IMR-90 (cell line): ENCODE measurements around the gene CFAP119. TPM values are rescaled to one million over a fixed set of nuclear protein-coding genes. Genes with fewer than 3 reads are reported as not detected.

Experiments
- ATAC-seq: fragments of 200-7000 bp; cut with Tn5 transposase; 2 replicates; pipeline ENCODE4 v1.9.1; 2020; ENCODE audit warnings: low read depth, mild to moderate bottlenecking, moderate library complexity
- BruUV-seq: library from RNA; stranded (reverse); fragments of 400-500 nt; replicated peaks from 2 replicates; lab custom pipeline; 2021; lab: Mats Ljungman, UMichigan
- CTCF ChIA-PET: fragments of 300-600 bp; formaldehyde crosslinking; extraction: SDS; loops from one replicate; lab custom pipeline; 2021; ENCODE audit warnings: antibody characterized with exemption; lab: Yijun Ruan, JAX
- POLR2A ChIA-PET: fragments of 300-600 bp; sonication (Branson Sonifier 250); formaldehyde crosslinking; loops from one replicate; lab custom pipeline; 2022; ENCODE audit warnings: antibody characterized with exemption; ENCODE audit not compliant: unreplicated experiment; lab: Charles Lee
- DNase-seq: peaks from one replicate; pipeline ENCODE4 v3.0.0; 2013
- H2AFZ ChIP-seq: replicated peaks from 2 replicates; pipeline ENCODE3; 2013; ENCODE audit warnings: low read length, mild to moderate bottlenecking; ENCODE audit not compliant: poor library complexity
- H2AK5ac ChIP-seq: 2 replicates; pipeline ENCODE4 v1.6.1; 2013; ENCODE audit warnings: low read depth, low read length, inconsistent platforms
- H2AK9ac ChIP-seq: replicated peaks from 2 replicates; pipeline ENCODE3; 2013; ENCODE audit warnings: mild to moderate bottlenecking, low read depth, low read length, moderate library complexity; ENCODE audit not compliant: poor library complexity
- H2BK120ac ChIP-seq: 2 replicates; pipeline ENCODE4 v1.6.1; 2013; ENCODE audit warnings: low read depth, low read length, inconsistent platforms
- H2BK15ac ChIP-seq: 3 replicates; pipeline ENCODE4 v1.6.1; 2013; ENCODE audit warnings: low read depth, low read length, inconsistent platforms
- H2BK20ac ChIP-seq: 2 replicates; pipeline ENCODE4 v1.6.1; 2013; ENCODE audit warnings: low read depth, mild to moderate bottlenecking, inconsistent platforms, low read length, moderate library complexity
- H2BK5ac ChIP-seq: 2 replicates; pipeline ENCODE4 v1.6.1; 2013; ENCODE audit warnings: mild to moderate bottlenecking, low read depth, low read length, inconsistent platforms; ENCODE audit not compliant: poor library complexity, severe bottlenecking
- H3K14ac ChIP-seq: replicated peaks from 2 replicates; pipeline ENCODE4 v1.6.1; 2013; ENCODE audit warnings: low read depth, low read length, inconsistent platforms
- H3K18ac ChIP-seq: 2 replicates; pipeline ENCODE4 v1.6.1; 2013; ENCODE audit warnings: low read depth, low read length, control low read depth
- H3K23ac ChIP-seq: 2 replicates; pipeline ENCODE4 v1.6.1; 2013; ENCODE audit warnings: low read depth, low read length, inconsistent platforms
- H3K27ac ChIP-seq: 2 replicates; pipeline ENCODE4 v1.5.1; 2013; ENCODE audit warnings: mild to moderate bottlenecking, control low read depth, low read length; ENCODE audit not compliant: insufficient read depth
- H3K27me3 ChIP-seq: 2 replicates; pipeline ENCODE4 v1.6.1; 2013; ENCODE audit warnings: low read length; ENCODE audit not compliant: control insufficient read depth, insufficient read depth
- H3K36me3 ChIP-seq: 2 replicates; pipeline ENCODE4 v1.6.1; 2013; ENCODE audit warnings: low read length, mixed read lengths; ENCODE audit not compliant: control insufficient read depth, insufficient read depth
- H3K4ac ChIP-seq: 2 replicates; pipeline ENCODE4 v1.6.1; 2013; ENCODE audit warnings: low read depth, low read length, inconsistent platforms
- H3K4me1 ChIP-seq: 2 replicates; pipeline ENCODE4 v1.6.1; 2013; ENCODE audit warnings: low read length, mixed read lengths; ENCODE audit not compliant: control insufficient read depth, insufficient read depth
- H3K4me2 ChIP-seq: 2 replicates; pipeline ENCODE4 v1.6.1; 2013; ENCODE audit warnings: low read depth, mild to moderate bottlenecking, control low read depth, low read length, moderate library complexity
- H3K4me3 ChIP-seq: 2 replicates; pipeline ENCODE4 v1.5.1; 2013; ENCODE audit warnings: low read depth, mild to moderate bottlenecking, control low read depth, low read length, moderate library complexity; ENCODE audit not compliant: insufficient read depth
- H3K56ac ChIP-seq: 2 replicates; pipeline ENCODE4 v1.6.1; 2013; ENCODE audit warnings: low read length, inconsistent platforms; ENCODE audit not compliant: insufficient read depth; ENCODE audit errors: extremely low read depth
- H3K79me1 ChIP-seq, 2 experiments: 2 replicates each; pipeline ENCODE4 v1.6.1; 2013; ENCODE audit warnings: low read length in 2 of 2, inconsistent platforms in 1 of 2, low read depth in 1 of 2
- H3K9ac ChIP-seq: 2 replicates; pipeline ENCODE4 v1.6.1; 2013; ENCODE audit warnings: low read depth, low read length, control low read depth
- H3K9me1 ChIP-seq: 2 replicates; pipeline ENCODE4 v1.6.1; 2013; ENCODE audit warnings: low read length, inconsistent platforms; ENCODE audit not compliant: insufficient read depth
- H3K9me3 ChIP-seq: 2 replicates; pipeline ENCODE4 v1.6.1; 2013; ENCODE audit warnings: low read length; ENCODE audit not compliant: control insufficient read depth, insufficient read depth
- H4K20me1 ChIP-seq: 2 replicates; pipeline ENCODE4 v1.6.1; 2013; ENCODE audit warnings: low read length, inconsistent platforms; ENCODE audit not compliant: insufficient read depth
- H4K5ac ChIP-seq: 2 replicates; pipeline ENCODE4 v1.6.1; 2013; ENCODE audit warnings: mild to moderate bottlenecking, low read depth, low read length, control low read depth
- H4K8ac ChIP-seq, 2 experiments: 2 replicates each; pipeline ENCODE4 v1.6.1; 2013; ENCODE audit warnings: low read depth in 2 of 2, low read length in 2 of 2, control low read depth in 1 of 2, inconsistent platforms in 1 of 2
- H4K91ac ChIP-seq: 2 replicates; pipeline ENCODE4 v1.6.1; 2013; ENCODE audit warnings: low read depth, low read length, inconsistent platforms; ENCODE audit not compliant: insufficient read depth
- BHLHE40 ChIP-seq: fragments of 150-350 bp; IDR thresholded peaks from 2 replicates; pipeline ENCODE4 v1.6.1; 2016; ENCODE audit warnings: mild to moderate bottlenecking, low read depth, low read length
- CEBPB ChIP-seq: IDR thresholded peaks from 2 replicates; pipeline ENCODE4 v1.6.1; 2012; ENCODE audit warnings: low read depth, low read length, improper control_type of control experiment
- FOS ChIP-seq: fragments of 150-350 bp; IDR thresholded peaks from 2 replicates; pipeline ENCODE4 v1.6.1; 2016; ENCODE audit warnings: low read depth, low read length
- MAFK ChIP-seq: IDR thresholded peaks from 2 replicates; pipeline ENCODE4 v1.6.1; 2012; ENCODE audit warnings: low read depth, low read length, improper control_type of control experiment
- MAZ ChIP-seq: IDR thresholded peaks from 2 replicates; pipeline ENCODE4 v1.6.1; 2012; ENCODE audit warnings: low read depth, mild to moderate bottlenecking, low read length, improper control_type of control experiment, moderate library complexity, borderline replicate concordance
- NFE2L2 ChIP-seq: fragments of 150-350 bp; IDR thresholded peaks from 2 replicates; pipeline ENCODE4 v1.6.1; 2016; ENCODE audit warnings: low read depth, mild to moderate bottlenecking, low read length
- POLR2A ChIP-seq: IDR thresholded peaks from 2 replicates; pipeline ENCODE4 v1.6.1; 2012; ENCODE audit warnings: mild to moderate bottlenecking, low read depth, low read length
- RAD21 ChIP-seq: IDR thresholded peaks from 2 replicates; pipeline ENCODE4 v1.6.1; 2012; ENCODE audit warnings: low read length, improper control_type of control experiment
- RCOR1 ChIP-seq: IDR thresholded peaks from 2 replicates; pipeline ENCODE4 v1.6.1; 2012; ENCODE audit warnings: mild to moderate bottlenecking, low read length, improper control_type of control experiment; ENCODE audit not compliant: insufficient replicate concordance
- RFX5 ChIP-seq: IDR thresholded peaks from 2 replicates; pipeline ENCODE4 v1.8.0; 2012; ENCODE audit warnings: low read depth, mild to moderate bottlenecking, low read length, moderate library complexity
- SMC3 ChIP-seq: fragments of 150-350 bp; IDR thresholded peaks from 2 replicates; pipeline ENCODE4 v1.6.1; 2016; ENCODE audit warnings: low read depth, mild to moderate bottlenecking, antibody characterized with exemption, low read length, moderate library complexity
- WGBS, 2 experiments: methylation state at CpG; one replicate each; pipeline versions ENCODE4 v1.1.5 to v1.1.7; 2013; ENCODE audit warnings: missing lambda C conversion rate in 2 of 2; ENCODE audit not compliant: insufficient read length in 1 of 2; ENCODE audit errors: extremely low coverage in 2 of 2; 5-methylcytosine and 5-hydroxymethylcytosine counted together
- dilution Hi-C: fragments of 300-500 bp; cut with HindIII; formaldehyde crosslinking; loops from one replicate; pipeline ENCODE4 v1.14.3; 2018; ENCODE audit warnings: low sequenced_read_pairs; ENCODE audit not compliant: unreplicated experiment
- in situ Hi-C: fragments of 300-500 bp; cut with MboI; formaldehyde crosslinking; loops from 3 replicates; pipeline ENCODE4 v1.14.3; 2019; ENCODE audit warnings: low sequenced_read_pairs, inconsistent platforms, mixed read lengths
- intact Hi-C: fragments of 100-400 bp; cut with micrococcal nuclease; formaldehyde crosslinking; loops from 2 replicates; pipeline ENCODE4 v1.10.0; 2022
- polyA plus RNA-seq, 3 experiments: library from polyadenylated mRNA; depleted of rRNA; stranded (reverse); fragments of >200 nt; gene quantifications; 2 replicates each; pipeline ENCODE4 v1.2.3, GENCODE V29; 2012; ENCODE audit warnings: low replicate concordance in 1 of 3
- total RNA-seq: library from RNA; depleted of rRNA; stranded (reverse); fragments of >200 nt; gene quantifications from 2 replicates; pipeline ENCODE4 v1.2.3, GENCODE V29; 2012
- TF ChIP-seq, protein P1 (sequence below): fragments of 150-350 bp; IDR thresholded peaks from 2 replicates; pipeline ENCODE4 v1.6.1; 2017; ENCODE audit warnings: mild to moderate bottlenecking, antibody characterized with exemption, low read length, low read depth
- TF ChIP-seq, protein P2 (sequence below): conservative IDR thresholded peaks from 2 replicates; pipeline ENCODE4 v1.5.1; 2012; ENCODE audit warnings: mild to moderate bottlenecking, low read depth, low read length, improper control_type of control experiment
- TF ChIP-seq, protein P3 (sequence below): fragments of 150-350 bp; IDR thresholded peaks from 2 replicates; pipeline ENCODE4 v1.6.1; 2016; ENCODE audit warnings: low read depth, mild to moderate bottlenecking, low read length, moderate library complexity, borderline replicate concordance

Gene CFAP119
- total and polyA plus RNA-seq, 2 of the 4 experiments (the other 2 are of a cell fraction) = 0.90 to 7.6 TPM

DNA sequence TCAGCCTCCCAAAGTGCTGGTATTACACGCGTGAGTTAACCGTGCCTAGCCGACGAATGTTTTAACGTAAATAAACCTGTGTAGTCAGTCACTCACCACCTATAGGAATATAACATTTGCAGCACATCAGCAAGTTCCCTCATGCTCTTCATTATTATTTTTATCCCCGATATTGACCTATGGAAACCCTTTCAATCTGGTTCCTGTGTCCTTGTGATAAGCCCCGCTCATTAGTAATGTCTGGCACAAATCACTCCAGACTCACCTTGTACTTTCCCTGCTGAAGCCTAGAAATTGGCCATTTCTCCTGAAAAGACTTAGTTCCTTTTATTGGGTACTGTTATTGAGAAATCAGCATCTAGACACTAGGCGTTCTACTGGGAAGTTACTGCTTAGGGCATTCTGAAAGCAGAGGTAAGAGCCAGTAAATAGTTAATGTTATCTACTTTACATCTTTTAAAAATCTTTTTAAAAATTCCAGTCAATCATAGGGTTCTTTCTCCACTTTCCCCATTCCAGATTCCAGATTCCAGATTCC is 15.2 kb downstream of the CFAP119 start:
- H2AFZ ChIP-seq = no peak overlapping the region
- H3K79me1 ChIP-seq = peaks cover 30 to 46% of the 10 kb centered on the region in 2 experiments
- H4K8ac ChIP-seq = no peak overlapping the region
- no peak for DNase-seq
- no peak for ATAC-seq
- peaks cover 17% of the 10 kb centered on the region for H3K9me1 ChIP-seq
- in situ Hi-C loops (no loop called here), dilution Hi-C loops (no loop called here), intact Hi-C loops (no loop called here)
- no peaks in the 10 kb centered on the region for H3K27me3 ChIP-seq
- no peak overlapping the region; the same call in 1 of the 2 replicates for H3K56ac ChIP-seq
- H2AK5ac ChIP-seq = 0 out of 2 replicates have a peak overlapping the region, but pooled peaks have one; percentile 4
- H3K4me2 ChIP-seq = no peak overlapping the region
- H3K4me3 ChIP-seq = no peak overlapping the region
- H3K18ac ChIP-seq = no peak overlapping the region
- no peak overlapping the region for H3K4ac ChIP-seq
- H2BK20ac ChIP-seq = no peak overlapping the region
- no peak overlapping the region for H4K5ac ChIP-seq
- peaks cover 20% of the 10 kb centered on the region for H3K36me3 ChIP-seq
- no peak overlapping the region for H3K27ac ChIP-seq
- H4K20me1 ChIP-seq = peaks cover 2% of the 10 kb centered on the region; the same call in 1 of the 2 replicates
- no TSS peak for BruUV-seq
- H3K14ac ChIP-seq = no peak overlapping the region
- H2BK15ac ChIP-seq = no peak overlapping the region
- ChIA-PET POLR2A (no interaction called here), CTCF (no interaction called here)
- no peak overlapping the region for H4K91ac ChIP-seq
- no peak overlapping the region for H3K23ac ChIP-seq
- H2BK120ac ChIP-seq = no peak overlapping the region
- H2BK5ac ChIP-seq = no peak overlapping the region
- peaks cover under 1% of the 10 kb centered on the region; the same call in 1 of the 2 replicates for H3K4me1 ChIP-seq
- 89% methylated on average over 3 of the region's 9 CpGs; no CpG with 5 or more reads in 1 of the 2 experiments for WGBS, 2 experiments
- TF ChIP-seq FOS = no peak
- no peak for TF ChIP-seq CEBPB
- no peak for TF ChIP-seq NFE2L2
- no peak for TF ChIP-seq BHLHE40
- TF ChIP-seq, protein P1, sequence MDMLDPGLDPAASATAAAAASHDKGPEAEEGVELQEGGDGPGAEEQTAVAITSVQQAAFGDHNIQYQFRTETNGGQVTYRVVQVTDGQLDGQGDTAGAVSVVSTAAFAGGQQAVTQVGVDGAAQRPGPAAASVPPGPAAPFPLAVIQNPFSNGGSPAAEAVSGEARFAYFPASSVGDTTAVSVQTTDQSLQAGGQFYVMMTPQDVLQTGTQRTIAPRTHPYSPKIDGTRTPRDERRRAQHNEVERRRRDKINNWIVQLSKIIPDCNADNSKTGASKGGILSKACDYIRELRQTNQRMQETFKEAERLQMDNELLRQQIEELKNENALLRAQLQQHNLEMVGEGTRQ = no peak
- no peak for TF ChIP-seq RCOR1
- TF ChIP-seq POLR2A = no peak
- no peak for TF ChIP-seq RAD21
- TF ChIP-seq SMC3 = no peak
- no peak for TF ChIP-seq MAFK
- no peak for TF ChIP-seq MAZ
- TF ChIP-seq RFX5 = no peak
- TF ChIP-seq, protein P2, sequence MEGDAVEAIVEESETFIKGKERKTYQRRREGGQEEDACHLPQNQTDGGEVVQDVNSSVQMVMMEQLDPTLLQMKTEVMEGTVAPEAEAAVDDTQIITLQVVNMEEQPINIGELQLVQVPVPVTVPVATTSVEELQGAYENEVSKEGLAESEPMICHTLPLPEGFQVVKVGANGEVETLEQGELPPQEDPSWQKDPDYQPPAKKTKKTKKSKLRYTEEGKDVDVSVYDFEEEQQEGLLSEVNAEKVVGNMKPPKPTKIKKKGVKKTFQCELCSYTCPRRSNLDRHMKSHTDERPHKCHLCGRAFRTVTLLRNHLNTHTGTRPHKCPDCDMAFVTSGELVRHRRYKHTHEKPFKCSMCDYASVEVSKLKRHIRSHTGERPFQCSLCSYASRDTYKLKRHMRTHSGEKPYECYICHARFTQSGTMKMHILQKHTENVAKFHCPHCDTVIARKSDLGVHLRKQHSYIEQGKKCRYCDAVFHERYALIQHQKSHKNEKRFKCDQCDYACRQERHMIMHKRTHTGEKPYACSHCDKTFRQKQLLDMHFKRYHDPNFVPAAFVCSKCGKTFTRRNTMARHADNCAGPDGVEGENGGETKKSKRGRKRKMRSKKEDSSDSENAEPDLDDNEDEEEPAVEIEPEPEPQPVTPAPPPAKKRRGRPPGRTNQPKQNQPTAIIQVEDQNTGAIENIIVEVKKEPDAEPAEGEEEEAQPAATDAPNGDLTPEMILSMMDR = no peak
- TF ChIP-seq, protein P3, sequence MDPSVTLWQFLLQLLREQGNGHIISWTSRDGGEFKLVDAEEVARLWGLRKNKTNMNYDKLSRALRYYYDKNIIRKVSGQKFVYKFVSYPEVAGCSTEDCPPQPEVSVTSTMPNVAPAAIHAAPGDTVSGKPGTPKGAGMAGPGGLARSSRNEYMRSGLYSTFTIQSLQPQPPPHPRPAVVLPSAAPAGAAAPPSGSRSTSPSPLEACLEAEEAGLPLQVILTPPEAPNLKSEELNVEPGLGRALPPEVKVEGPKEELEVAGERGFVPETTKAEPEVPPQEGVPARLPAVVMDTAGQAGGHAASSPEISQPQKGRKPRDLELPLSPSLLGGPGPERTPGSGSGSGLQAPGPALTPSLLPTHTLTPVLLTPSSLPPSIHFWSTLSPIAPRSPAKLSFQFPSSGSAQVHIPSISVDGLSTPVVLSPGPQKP = no peak
- H3K9me3 ChIP-seq = no peaks in the 10 kb centered on the region
- H3K9ac ChIP-seq = no peak overlapping the region
- H2AK9ac ChIP-seq = no peak overlapping the region
